ENCODE results near the gene LRRC41.

- TF ChIP-seq, protein P1, sequence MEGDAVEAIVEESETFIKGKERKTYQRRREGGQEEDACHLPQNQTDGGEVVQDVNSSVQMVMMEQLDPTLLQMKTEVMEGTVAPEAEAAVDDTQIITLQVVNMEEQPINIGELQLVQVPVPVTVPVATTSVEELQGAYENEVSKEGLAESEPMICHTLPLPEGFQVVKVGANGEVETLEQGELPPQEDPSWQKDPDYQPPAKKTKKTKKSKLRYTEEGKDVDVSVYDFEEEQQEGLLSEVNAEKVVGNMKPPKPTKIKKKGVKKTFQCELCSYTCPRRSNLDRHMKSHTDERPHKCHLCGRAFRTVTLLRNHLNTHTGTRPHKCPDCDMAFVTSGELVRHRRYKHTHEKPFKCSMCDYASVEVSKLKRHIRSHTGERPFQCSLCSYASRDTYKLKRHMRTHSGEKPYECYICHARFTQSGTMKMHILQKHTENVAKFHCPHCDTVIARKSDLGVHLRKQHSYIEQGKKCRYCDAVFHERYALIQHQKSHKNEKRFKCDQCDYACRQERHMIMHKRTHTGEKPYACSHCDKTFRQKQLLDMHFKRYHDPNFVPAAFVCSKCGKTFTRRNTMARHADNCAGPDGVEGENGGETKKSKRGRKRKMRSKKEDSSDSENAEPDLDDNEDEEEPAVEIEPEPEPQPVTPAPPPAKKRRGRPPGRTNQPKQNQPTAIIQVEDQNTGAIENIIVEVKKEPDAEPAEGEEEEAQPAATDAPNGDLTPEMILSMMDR (IDR thresholded peaks at IDR 0.05) = no peak
- no peak for TF ChIP-seq EZH2 (IDR thresholded peaks at IDR 0.05)
- TF ChIP-seq EZH2phosphoT487 (IDR thresholded peaks at IDR 0.05) = no peak
Observed at GRCh38 chr1:46295306-46295705, 8.1 kb downstream of the LRRC41 start.
